GM23338 (cell line): ENCODE measurements around the gene MYH13. TPM values are rescaled to one million over a fixed set of nuclear protein-coding genes. Genes with fewer than 3 reads are reported as not detected.

Experiments used
- ATAC-seq: fragments of 200-7000 bp; cut with Tn5 transposase; 3 replicates; pipeline ENCODE4 v1.9.1; 2020
- DNase-seq: peaks from one replicate; pipeline ENCODE4 v3.0.0-alpha.2; 2015; ENCODE audit warnings: low spot score
- H2AFZ ChIP-seq: fragments of 200-600 bp; sonication (generic); 2 replicates; pipeline ENCODE4 v1.8.0; 2016; ENCODE audit warnings: antibody characterized with exemption, mild to moderate bottlenecking, moderate library complexity
- H3F3A ChIP-seq: fragments of 200-600 bp; sonication (generic); replicated peaks from 2 replicates; pipeline ENCODE4 v1.8.0; 2017; ENCODE audit warnings: antibody characterized with exemption, mixed run types, low read depth
- H3K27ac ChIP-seq: fragments of 200-600 bp; sonication (generic); 2 replicates; pipeline ENCODE4 v1.6.1; 2016; ENCODE audit warnings: low read depth
- H3K27me3 ChIP-seq: fragments of 200-600 bp; sonication (generic); 2 replicates; pipeline ENCODE4 v1.8.0; 2016; ENCODE audit warnings: mild to moderate bottlenecking, mixed run types, moderate library complexity; ENCODE audit not compliant: insufficient read depth
- H3K36me3 ChIP-seq: fragments of 200-600 bp; sonication (generic); 2 replicates; pipeline ENCODE4 v1.8.0; 2016; ENCODE audit warnings: mild to moderate bottlenecking; ENCODE audit not compliant: insufficient read depth
- H3K4me1 ChIP-seq: fragments of 200-600 bp; sonication (generic); 2 replicates; pipeline ENCODE4 v1.8.0; 2016; ENCODE audit warnings: mild to moderate bottlenecking, moderate library complexity; ENCODE audit not compliant: insufficient read depth
- H3K4me2 ChIP-seq: fragments of 200-600 bp; sonication (generic); 2 replicates; pipeline ENCODE4 v1.7.1; 2017; ENCODE audit warnings: mixed run types
- H3K4me3 ChIP-seq: fragments of 200-600 bp; sonication (generic); 2 replicates; pipeline ENCODE4 v1.6.1; 2016; ENCODE audit warnings: mixed run types
- H3K79me2 ChIP-seq: fragments of 200-600 bp; sonication (generic); replicated peaks from 2 replicates; pipeline ENCODE4 v1.8.0; 2017; ENCODE audit warnings: mild to moderate bottlenecking; ENCODE audit not compliant: insufficient read depth
- H3K9me2 ChIP-seq: fragments of 200-600 bp; sonication (generic); 2 replicates; pipeline ENCODE4 v1.8.0; 2017; ENCODE audit not compliant: insufficient read depth
- H4K20me1 ChIP-seq: fragments of 200-600 bp; sonication (generic); replicated peaks from 2 replicates; pipeline ENCODE4 v1.8.0; 2017; ENCODE audit warnings: mild to moderate bottlenecking; ENCODE audit not compliant: insufficient read depth
- H3K27ac Mint-ChIP-seq: 2 replicates; pipeline ENCODE4 v1.8.0; 2020; ENCODE audit warnings: inconsistent platforms, mild to moderate bottlenecking, moderate library complexity, mixed read lengths
- H3K27me3 Mint-ChIP-seq: 3 replicates; pipeline ENCODE4 v1.8.0; 2022; ENCODE audit warnings: low read depth, mild to moderate bottlenecking, moderate library complexity, mixed read lengths, inconsistent platforms; ENCODE audit not compliant: insufficient read depth, poor library complexity
- H3K36me3 Mint-ChIP-seq: 3 replicates; pipeline ENCODE4 v1.8.0; 2021; ENCODE audit warnings: low read depth, mild to moderate bottlenecking, inconsistent platforms, moderate library complexity, mixed read lengths
- H3K4me1 Mint-ChIP-seq: 3 replicates; pipeline ENCODE4 v1.8.0; 2020; ENCODE audit warnings: mild to moderate bottlenecking, inconsistent platforms, mixed read lengths
- H3K4me3 Mint-ChIP-seq: 3 replicates; pipeline ENCODE4 v1.8.0; 2021; ENCODE audit warnings: moderate library complexity, mild to moderate bottlenecking, inconsistent platforms, mixed read lengths
- H3K9me3 Mint-ChIP-seq: 3 replicates; pipeline ENCODE4 v1.8.0; 2020; ENCODE audit warnings: moderate library complexity, mild to moderate bottlenecking, inconsistent platforms, mixed read lengths
- CREB1 ChIP-seq: fragments of 250-450 bp; sonication (Bioruptor Pico); IDR thresholded peaks from 2 replicates; pipeline ENCODE4 v1.5.0; 2020; ENCODE audit warnings: low read depth, mild to moderate bottlenecking, moderate library complexity
- CTCF ChIP-seq, 2 experiments: fragments of 200-600 bp in 1 of 2; sonication (generic) in 1 of 2; conservative IDR thresholded peaks; 2 replicates each; pipeline versions ENCODE4 v1.5.1 to v1.6.1; 2016 to 2017; ENCODE audit warnings: antibody characterized with exemption in 2 of 2, low read depth in 2 of 2, mild to moderate bottlenecking in 2 of 2, moderate library complexity in 1 of 2
- ETS1 ChIP-seq: IDR thresholded peaks from 2 replicates; pipeline ENCODE4 v1.6.1; 2016; ENCODE audit warnings: antibody characterized with exemption
- EZH2 ChIP-seq: fragments of 200-600 bp; sonication (generic); IDR thresholded peaks from one replicate; pipeline ENCODE4 v1.8.0; 2017; ENCODE audit warnings: antibody characterized with exemption, mild to moderate bottlenecking, low read depth; ENCODE audit not compliant: unreplicated experiment
- EZH2phosphoT487 ChIP-seq: fragments of 200-600 bp; sonication (generic); IDR thresholded peaks from one replicate; pipeline ENCODE4 v1.8.1; 2018; ENCODE audit warnings: antibody characterized with exemption; ENCODE audit not compliant: unreplicated experiment
- JUNB ChIP-seq: IDR thresholded peaks from one replicate; pipeline ENCODE4 v1.6.1; 2016; ENCODE audit warnings: antibody characterized with exemption; ENCODE audit not compliant: unreplicated experiment
- POLR2AphosphoS5 ChIP-seq: IDR thresholded peaks from 2 replicates; pipeline ENCODE4 v1.6.1; 2016; ENCODE audit warnings: antibody characterized with exemption, low read depth
- STAT1 ChIP-seq: IDR thresholded peaks from one replicate; pipeline ENCODE4 v1.6.1; 2016; ENCODE audit warnings: antibody characterized with exemption; ENCODE audit not compliant: unreplicated experiment
- ZNF114 ChIP-seq: fragments of 250-450 bp; sonication (Bioruptor Pico); IDR thresholded peaks from 2 replicates; pipeline ENCODE4 v1.5.0; 2020; ENCODE audit warnings: mild to moderate bottlenecking, moderate library complexity
- ZNF331 ChIP-seq: fragments of 250-450 bp; sonication (Bioruptor Pico); IDR thresholded peaks from 2 replicates; pipeline ENCODE4 v1.5.0; 2020; ENCODE audit warnings: low read depth, mild to moderate bottlenecking, moderate library complexity
- ZNF462 ChIP-seq: fragments of 250-450 bp; sonication (Bioruptor Pico); IDR thresholded peaks from 2 replicates; pipeline ENCODE4 v1.5.0; 2020; ENCODE audit warnings: mild to moderate bottlenecking, moderate library complexity
- polyA plus RNA-seq: library from polyadenylated mRNA; unstranded; fragments of >200 nt; fragmentation: Nextera tagmentation; extraction: Ambion mirVana; gene quantifications from 2 replicates; pipeline ENCODE4 v1.2.1, GENCODE V29; 2016
- total RNA-seq: library from RNA; depleted of rRNA; stranded (reverse); fragments of >200 nt; shearing (Covaris generic); gene quantifications from 2 replicates; pipeline ENCODE4 v1.2.3, GENCODE V29; 2014

Gene MYH13
- total and polyA plus RNA-seq, 2 experiments from 2014 or later, result not detected

- Histone ChIP-seq H3K9me2 (no peaks in the 10 kb centered on the region), H3K4me3 (no peak overlapping the region), H2AFZ (no peak overlapping the region), H3F3A (no peaks in the 10 kb centered on the region), H3K36me3 (no peaks in the 10 kb centered on the region), H4K20me1 (no peaks in the 10 kb centered on the region), H3K27me3 (no peaks in the 10 kb centered on the region), H3K27ac (no peak overlapping the region), H3K4me1 (no peaks in the 10 kb centered on the region), H3K79me2 (no peaks in the 10 kb centered on the region), H3K4me2 (no peak overlapping the region)
- no peak for DNase-seq
- ATAC-seq, result no peak
- TF ChIP-seq EZH2phosphoT487 (no peak), ZNF331 (CRISPR knock-in tag) (no peak), ZNF114 (CRISPR knock-in tag) (no peak), EZH2 (no peak), JUNB (no peak), POLR2AphosphoS5 (no peak), CTCF (conservative IDR thresholded peaks at IDR 0.05; ENCODE audit: low read depth in 2 of 2) (no peak), CREB1 (CRISPR knock-in tag) (no peak), ETS1 (no peak), ZNF462 (CRISPR knock-in tag) (no peak), STAT1 (no peak)
- peaks cover under 1% of the 10 kb centered on the region; the same call in 2 of the 3 replicates for H3K4me1 Mint-ChIP-seq
- peaks cover 3% of the 10 kb centered on the region for H3K27me3 Mint-ChIP-seq
- H3K9me3 Mint-ChIP-seq, result no peaks in the 10 kb centered on the region
- H3K4me3 Mint-ChIP-seq, result no peak overlapping the region
- H3K27ac Mint-ChIP-seq, result no peak overlapping the region
- no peaks in the 10 kb centered on the region for H3K36me3 Mint-ChIP-seq
These were observed 48.8 kb downstream of the MYH13 start for GRCh38 chr17:10323812-10324610.
